ENCODE data around the gene ZNF501.

- TF ChIP-seq CTCF (IDR thresholded peaks at IDR 0.05) (no peak), POLR2A (IDR thresholded peaks at IDR 0.05) (no peak)
Measured at GRCh38 chr3:44762170-44762677, 32.8 kb downstream of the ZNF501 start.
